Measurements from ENCODE around the gene RAB24. TPM values are rescaled to one million over a fixed set of nuclear protein-coding genes. Genes with fewer than 3 reads are reported as not detected.
A peak's percentile ranks its signal among the peaks of the same experiment; 100 is the strongest.

The RAB24 gene
- total RNA-seq, 6 experiments from 2014 or later: 11.0 to 28.8 (median 16.2) TPM

DNA sequence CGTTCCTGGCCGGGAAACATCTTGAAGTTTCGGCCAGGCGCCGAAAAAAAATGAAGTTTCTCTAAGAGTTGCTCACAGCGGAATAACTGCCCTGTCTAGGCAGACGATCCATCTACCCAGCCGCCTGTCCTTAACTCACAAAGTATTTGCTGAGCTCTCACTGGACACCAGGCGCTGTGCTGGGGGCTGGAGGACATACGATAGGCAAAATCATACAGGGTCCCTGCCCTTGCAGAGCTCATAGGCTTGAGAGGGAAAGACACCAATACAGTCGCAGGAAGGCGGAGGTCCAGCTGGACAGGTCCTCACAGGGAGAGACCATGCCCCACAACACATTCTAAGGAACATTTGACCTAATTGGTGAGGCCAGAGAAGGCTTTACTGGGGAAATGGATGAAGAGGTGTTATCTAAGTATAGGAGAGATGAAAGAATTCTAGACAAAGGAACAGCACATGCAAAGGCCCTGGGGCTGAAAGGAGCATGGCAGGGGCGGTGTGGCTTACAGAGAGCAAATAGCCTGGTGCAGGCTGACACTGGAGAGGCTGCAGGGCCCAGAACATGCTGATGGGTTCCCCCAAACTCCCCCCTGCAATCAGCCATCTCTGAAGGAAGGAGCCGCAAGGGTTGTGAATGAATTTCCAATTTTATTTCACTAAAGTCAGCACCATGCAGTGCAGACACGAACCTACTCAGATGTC, 10.2 kb upstream of the RAB24 start:
- Histone ChIP-seq H3K4me1 (peaks cover 0 to 20% (median 9%) of the 10 kb centered on the region in 4 donors), H3K27ac (no peak overlapping the region), H3K9me3 (no peaks in the 10 kb centered on the region), H3K27me3 (no peaks in the 10 kb centered on the region), H3K36me3 (no peaks in the 10 kb centered on the region), H3K4me3 (no peak overlapping the region)
- TF ChIP-seq, protein P1, sequence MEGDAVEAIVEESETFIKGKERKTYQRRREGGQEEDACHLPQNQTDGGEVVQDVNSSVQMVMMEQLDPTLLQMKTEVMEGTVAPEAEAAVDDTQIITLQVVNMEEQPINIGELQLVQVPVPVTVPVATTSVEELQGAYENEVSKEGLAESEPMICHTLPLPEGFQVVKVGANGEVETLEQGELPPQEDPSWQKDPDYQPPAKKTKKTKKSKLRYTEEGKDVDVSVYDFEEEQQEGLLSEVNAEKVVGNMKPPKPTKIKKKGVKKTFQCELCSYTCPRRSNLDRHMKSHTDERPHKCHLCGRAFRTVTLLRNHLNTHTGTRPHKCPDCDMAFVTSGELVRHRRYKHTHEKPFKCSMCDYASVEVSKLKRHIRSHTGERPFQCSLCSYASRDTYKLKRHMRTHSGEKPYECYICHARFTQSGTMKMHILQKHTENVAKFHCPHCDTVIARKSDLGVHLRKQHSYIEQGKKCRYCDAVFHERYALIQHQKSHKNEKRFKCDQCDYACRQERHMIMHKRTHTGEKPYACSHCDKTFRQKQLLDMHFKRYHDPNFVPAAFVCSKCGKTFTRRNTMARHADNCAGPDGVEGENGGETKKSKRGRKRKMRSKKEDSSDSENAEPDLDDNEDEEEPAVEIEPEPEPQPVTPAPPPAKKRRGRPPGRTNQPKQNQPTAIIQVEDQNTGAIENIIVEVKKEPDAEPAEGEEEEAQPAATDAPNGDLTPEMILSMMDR (IDR thresholded peaks at IDR 0.05): no peak
- no peak for TF ChIP-seq POLR2A (IDR thresholded peaks at IDR 0.05)
- ATAC-seq: no peak
- intact Hi-C loops (cut with DNase I): loop anchor here (10.0 kb wide), 2 partner anchors 71 to 141 kb away; partner anchors contain the start of gene SLC34A1 (in 1 of the 2)
- DNase-seq: peak in 1 of 3 donors; percentile 36
- 90% methylated on average over 9 of the region's 15 CpGs for WGBS (ENCODE audit: insufficient coverage, low coverage, low lambda C conversion rate, missing lambda C conversion rate)

DNA sequence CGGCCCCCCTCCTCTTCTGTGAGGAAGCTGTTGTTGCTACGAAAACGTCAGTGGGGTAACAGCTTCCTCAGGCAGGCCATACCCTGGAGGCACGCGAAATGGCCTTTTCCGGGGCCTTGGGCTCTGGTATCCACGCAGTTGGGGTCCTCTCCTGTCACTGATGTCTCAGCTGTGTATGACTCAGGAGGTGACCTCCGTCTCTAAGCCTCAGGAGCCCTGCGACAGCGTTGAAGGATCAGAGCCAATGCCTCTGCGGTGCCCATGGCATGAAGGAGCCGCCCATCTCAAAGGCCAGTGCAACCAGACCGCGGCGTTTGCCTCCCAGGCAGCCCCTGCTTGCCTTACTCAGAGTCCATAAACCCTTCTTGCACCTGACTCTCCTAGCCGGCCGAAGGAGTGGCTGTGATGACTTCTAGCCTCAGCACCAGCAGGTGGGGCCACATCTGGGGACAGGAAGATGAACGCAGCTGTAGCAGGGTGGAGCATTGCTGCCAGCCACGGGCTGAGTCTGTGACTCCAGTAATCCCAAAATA, 9.2 kb upstream of the RAB24 start:
- Histone ChIP-seq H3K27ac (no peak overlapping the region), H3K27me3 (no peaks in the 10 kb centered on the region), H3K4me3 (peak overlapping the region in 1 of 3 donors; percentile 58), H3K4me1 (peaks cover 0 to 12% (median 7%) of the 10 kb centered on the region in 4 donors), H3K36me3 (no peaks in the 10 kb centered on the region), H3K9me3 (no peaks in the 10 kb centered on the region)
- DNase-seq (peak in 1 of 3 donors; percentile 51), ATAC-seq (no peak)
- TF ChIP-seq POLR2A (IDR thresholded peaks at IDR 0.05): no peak
- TF ChIP-seq, protein P1 (IDR thresholded peaks at IDR 0.05): no peak
- intact Hi-C loops (cut with DNase I): loop anchor here (10.0 kb wide), 2 partner anchors 72 to 142 kb away; partner anchors contain the start of gene SLC34A1 (in 1 of the 2)
- WGBS (ENCODE audit: insufficient coverage, low coverage, low lambda C conversion rate, missing lambda C conversion rate): 21% methylated on average over 9 of the region's 19 CpGs

DNA sequence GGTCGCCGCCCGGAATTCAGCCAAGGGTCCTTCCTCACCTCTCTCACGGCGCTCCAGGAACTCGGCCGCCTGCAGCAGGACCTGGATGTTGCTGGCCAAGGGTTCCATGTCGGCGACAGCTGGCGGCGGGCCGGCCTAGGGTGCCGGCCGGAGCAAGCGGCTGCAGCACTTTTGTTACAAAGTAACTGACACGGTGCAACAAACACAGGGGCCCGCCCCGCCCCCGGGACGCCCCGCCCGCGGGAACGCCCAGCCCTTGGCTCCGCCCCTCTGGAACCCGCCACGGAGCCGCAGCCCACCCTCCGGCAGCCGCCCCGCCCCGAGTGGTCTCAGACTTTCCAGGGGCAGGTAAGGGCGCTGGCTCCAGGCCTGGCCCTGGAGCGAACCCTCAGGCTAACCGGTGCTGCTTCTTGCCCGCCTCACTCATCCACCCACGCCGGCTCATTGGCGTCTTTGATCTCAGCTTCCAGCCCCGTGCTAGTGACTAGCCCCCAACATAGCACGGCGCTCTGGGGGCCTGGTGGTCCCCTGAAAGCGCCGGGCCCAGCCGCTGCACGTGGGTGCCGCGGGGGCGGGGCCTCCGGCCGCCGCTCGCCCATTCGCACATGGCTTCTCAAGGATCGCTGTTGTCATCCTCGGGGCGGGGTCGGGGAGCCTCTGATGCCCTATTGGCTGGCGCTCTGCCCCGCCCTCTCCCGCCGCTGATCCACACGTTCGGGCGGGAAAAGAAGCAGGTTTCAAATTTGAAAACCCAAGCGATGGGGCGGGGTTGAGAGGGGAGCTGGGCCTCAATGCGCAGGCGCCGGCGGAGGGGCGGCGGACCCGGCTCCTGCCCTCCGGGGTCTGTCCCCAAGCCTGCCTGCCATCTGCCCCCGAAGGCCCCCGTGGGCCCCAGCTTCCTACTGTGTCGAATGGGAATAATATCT, 8.5 kb upstream of the RAB24 start, which contains the start of gene MXD3:
TSS of gene MXD3 (minus strand) at position 176 of the 926 bp plus-strand sequence. CDS start at position 108, 68 bp downstream.
- peak within 1 kb of the TSS; percentile 33 to 58 (median 51) for H3K4me3 ChIP-seq
- H3K27ac ChIP-seq: no peak within 1 kb of the TSS
- H3K36me3 ChIP-seq: peaks cover 0 to 4% (median 0%) of the 10 kb centered on the region in 4 donors
- no peaks in the 10 kb centered on the region for H3K9me3 ChIP-seq
- intact Hi-C loops (cut with DNase I): loop anchor here (10.0 kb wide), 2 partner anchors 73 to 143 kb away; partner anchors contain the start of gene SLC34A1 (in 1 of the 2)
- H3K4me1 ChIP-seq: peaks cover 0 to 12% (median 7%) of the 10 kb centered on the region in 4 donors
- 1% methylated on average over 20 of the region's 78 CpGs for WGBS (ENCODE audit: insufficient coverage, low coverage, low lambda C conversion rate, missing lambda C conversion rate)
- no peaks in the 10 kb centered on the region for H3K27me3 ChIP-seq
- DNase-seq (peak; percentile 97 to 98 (median 97)), ATAC-seq (peak; percentile 85 to 92 (median 88))
- TF ChIP-seq POLR2A (IDR thresholded peaks at IDR 0.05): no peak
- TF ChIP-seq, protein P1 (IDR thresholded peaks at IDR 0.05): no peak

DNA sequence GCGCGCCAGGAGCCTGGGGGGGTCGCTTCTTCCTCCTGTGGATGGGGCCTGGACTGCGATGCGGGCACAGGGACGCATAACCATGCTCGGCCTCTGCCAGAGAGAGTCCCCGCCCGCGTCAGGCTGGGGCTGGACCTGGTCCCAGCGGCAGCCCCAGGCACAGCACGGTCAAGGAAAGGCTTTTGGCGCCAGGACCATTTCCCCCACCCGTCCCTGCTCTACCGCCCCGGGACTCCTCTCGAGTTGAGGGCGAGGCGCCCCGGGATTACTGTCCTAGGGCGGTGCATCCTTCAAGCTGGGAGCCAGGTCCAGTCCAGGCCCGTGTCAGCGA, 7.8 kb upstream of the RAB24 start:
- intact Hi-C loops (cut with DNase I): loop anchor here (10.0 kb wide), 2 partner anchors 73 to 143 kb away; partner anchors contain the start of gene SLC34A1 (in 1 of the 2)
- Histone ChIP-seq H3K4me3 (peak overlapping the region; percentile 33 to 58 (median 51)), H3K36me3 (peaks cover 0 to 11% (median 3%) of the 10 kb centered on the region in 4 donors), H3K9me3 (no peaks in the 10 kb centered on the region), H3K27me3 (no peaks in the 10 kb centered on the region), H3K4me1 (peaks cover 0 to 12% (median 7%) of the 10 kb centered on the region in 4 donors), H3K27ac (no peak overlapping the region)
- DNase-seq (peak in 1 of 3 donors; percentile 39), ATAC-seq (peak; percentile 0 to 3 (median 1))
- no peak for TF ChIP-seq POLR2A (IDR thresholded peaks at IDR 0.05)
- TF ChIP-seq, protein P1 (IDR thresholded peaks at IDR 0.05): no peak
- no CpG with 5 or more reads among the region's 23 CpGs for WGBS (ENCODE audit: insufficient coverage, low coverage, low lambda C conversion rate, missing lambda C conversion rate)

Measured in right lobe of liver (tissue), 6 donors.